HG02884 (cell line): ENCODE results near the gene RTTN.
"Not testable (repeated sequence)": the region's sequence is repeated elsewhere in the genome, so short reads cannot be mapped to it uniquely, and the experiment has no call there.

Source experiments
- ATAC-seq: cut with Tn5 transposase; IDR thresholded peaks from one replicate; pipeline ENCODE4 v1.9.1; 2021; ENCODE audit warnings: mild to moderate bottlenecking, moderate library complexity; ENCODE audit not compliant: unreplicated experiment

RTTN gene

DNA sequence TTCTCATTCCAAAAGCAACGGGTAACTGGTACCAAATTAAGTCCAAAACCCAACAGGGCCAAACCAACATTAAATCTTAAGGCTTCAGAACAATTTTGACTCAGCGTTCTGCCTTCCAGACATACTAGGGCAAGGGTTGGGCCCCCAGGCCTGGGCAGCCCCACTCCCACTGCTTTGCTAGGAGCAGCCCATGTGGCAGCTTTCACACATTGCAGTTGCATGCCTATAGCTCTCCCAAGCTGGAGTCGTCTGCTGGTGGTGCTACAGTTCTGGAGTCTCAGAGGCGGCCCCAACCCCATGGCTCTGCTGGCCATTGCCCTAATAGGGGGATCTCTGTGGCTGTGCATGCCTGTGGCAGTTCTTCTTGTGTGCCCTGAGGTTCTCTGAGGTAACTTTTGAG lies 220.2 kb downstream of the RTTN start:
- ATAC-seq, result no peak

GRCh38 chr18:69982417-69982816 lies 223.1 kb downstream of the RTTN start:
- ATAC-seq, result no peak

DNA sequence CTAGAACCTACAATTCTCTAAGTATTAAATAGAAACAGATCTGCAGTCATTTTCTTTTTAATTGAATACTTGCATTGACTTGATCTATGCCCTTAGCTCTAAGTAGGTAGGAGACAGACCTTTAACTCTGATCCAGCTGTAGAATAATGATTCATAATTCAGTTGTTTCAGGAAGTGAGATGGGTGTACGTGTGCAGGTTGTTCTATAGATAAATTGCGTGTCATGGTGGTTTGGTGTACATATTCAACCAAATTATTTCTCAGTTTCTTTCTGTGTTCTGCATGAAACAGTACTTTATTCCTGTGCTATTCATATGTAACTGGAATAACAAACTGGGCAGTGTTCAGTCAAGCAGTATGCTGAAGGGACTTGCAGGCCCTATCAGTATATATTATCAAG lies 223.5 kb downstream of the RTTN start:
- peak; percentile 37 for ATAC-seq

DNA sequence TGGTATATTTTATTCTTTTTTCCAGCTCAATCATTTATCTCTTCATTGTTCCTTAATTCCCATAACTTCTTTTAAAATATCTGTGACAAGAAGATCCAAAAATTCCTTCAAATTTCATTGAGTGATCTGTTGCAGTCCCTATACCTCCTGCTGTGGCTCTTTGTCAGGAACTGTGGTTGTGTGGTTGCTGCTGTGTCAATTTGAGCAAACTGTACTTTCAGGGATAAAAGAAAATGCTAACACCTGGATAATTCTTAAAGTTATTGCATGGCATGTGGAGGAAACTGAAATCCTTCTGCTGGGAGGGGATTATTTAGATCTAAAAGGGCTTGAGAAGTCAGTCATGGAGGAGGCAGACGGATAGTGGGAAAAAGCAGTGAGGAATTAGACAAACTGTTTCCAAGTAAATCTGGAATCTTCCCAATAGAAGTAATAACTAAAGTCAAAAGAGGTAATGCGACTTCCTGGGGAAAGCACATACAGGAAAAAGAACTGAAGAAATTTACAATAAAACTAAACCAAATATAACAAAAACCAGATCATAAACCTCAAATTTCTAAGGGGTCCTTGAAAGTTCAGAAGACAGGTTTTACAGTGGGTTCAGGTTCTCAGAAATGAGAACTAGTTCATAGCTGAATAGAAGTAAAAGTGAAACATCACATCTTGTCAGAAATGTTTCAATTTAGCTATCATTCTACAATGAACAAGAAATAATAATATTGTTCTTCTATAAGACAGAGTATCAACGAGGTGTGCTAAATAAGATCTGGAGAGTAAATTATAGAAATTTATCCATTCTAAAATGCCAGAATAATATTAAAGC lies 224.3 kb downstream of the RTTN start:
- ATAC-seq, result no peak

DNA sequence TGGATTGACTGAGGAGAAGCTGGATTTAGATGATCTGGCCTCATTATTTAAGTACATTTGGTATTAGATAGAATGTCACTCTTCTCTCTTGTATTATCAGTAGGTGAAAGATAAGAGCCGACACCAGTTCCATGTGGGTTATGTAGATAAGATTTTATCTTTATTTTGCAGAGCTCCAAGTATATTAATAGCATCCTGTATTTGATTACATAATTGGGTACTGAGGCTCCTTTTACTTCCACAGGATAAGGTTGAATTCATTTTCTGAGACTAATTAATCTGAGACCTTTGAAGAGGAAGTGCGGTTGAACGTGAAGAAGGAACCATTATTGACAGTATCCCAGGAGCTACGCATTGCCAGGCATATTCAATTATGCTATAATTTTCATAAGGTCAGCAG lies 225.0 kb downstream of the RTTN start:
- no peak for ATAC-seq

DNA sequence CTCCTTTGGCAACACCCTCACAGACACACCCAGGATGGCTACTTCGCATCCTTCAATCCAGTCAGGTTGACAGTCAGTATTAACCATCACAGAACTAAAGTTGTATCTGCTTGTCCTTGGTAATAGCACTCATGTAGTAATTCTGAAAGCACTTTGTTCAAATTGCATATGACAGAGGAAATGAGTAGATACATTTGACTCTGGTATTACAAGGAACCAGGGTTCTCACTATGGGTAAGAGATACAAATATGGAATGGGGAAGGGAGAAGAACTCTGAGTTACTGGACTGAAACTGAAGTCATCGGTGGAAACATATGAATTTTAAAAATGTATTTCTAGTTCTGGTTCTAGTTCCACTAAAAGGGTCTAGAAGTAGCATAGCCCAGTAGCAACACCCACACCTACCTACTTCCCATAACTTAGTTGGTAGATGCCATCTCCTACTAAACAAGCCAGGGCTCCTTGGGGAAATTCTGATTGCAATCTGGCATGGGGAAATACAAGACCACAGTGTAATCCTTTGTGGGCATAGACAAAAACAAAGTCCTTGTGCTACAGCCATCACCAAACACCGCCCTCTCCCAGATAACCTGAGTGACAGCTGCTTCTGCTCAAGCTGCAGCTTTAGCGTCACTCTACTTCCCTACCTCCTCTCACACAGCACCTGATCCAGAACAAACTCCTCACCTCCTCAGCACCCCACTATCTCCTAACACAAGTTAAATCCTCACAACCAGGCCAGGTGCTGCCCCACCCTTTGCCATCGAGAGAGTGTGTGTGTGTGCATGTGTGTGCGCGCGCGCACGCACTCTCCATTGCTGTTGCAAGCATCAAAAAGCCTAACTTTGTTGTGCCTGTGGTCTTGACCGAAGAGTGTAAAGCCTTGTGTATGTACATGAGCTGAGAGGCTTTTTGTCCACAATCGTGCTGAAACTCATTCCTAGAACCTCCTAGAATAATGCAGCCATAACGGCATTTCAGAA lies 226.5 kb downstream of the RTTN start:
- ATAC-seq, result peak; percentile 83

GRCh38 chr18:69975294-69975693 lies 230.2 kb downstream of the RTTN start:
- not testable (repeated sequence) for ATAC-seq

DNA sequence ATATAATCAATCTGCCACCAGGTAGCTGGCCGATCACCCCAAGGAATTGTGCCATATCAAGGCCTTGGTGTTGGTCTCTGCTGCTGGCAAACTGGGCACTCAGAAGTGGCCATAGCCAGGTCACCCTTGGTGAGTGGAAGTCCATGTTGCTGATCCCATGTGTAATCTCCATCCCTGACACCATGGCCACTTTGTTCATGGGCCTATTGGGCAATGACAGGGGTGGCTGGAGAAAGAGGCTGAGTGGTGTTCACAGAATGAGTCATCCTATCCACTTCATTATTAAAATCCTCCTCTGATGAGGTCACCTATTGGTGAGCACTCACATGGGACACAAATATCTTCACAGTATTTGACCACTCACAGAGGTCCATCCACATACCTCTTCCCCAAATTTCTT lies 231.1 kb downstream of the RTTN start:
- no peak for ATAC-seq

- no peak for ATAC-seq
These were observed 236.0 kb downstream of the RTTN start for GRCh38 chr18:69969491-69969890.

GRCh38 chr18:69968039-69968438 lies 237.4 kb downstream of the RTTN start:
- ATAC-seq, result peak; percentile 87

GRCh38 chr18:69963196-69963595 lies 242.3 kb downstream of the RTTN start:
- ATAC-seq, result no peak

GRCh38 chr18:69961718-69962117 lies 243.8 kb downstream of the RTTN start:
- ATAC-seq, result no peak

DNA sequence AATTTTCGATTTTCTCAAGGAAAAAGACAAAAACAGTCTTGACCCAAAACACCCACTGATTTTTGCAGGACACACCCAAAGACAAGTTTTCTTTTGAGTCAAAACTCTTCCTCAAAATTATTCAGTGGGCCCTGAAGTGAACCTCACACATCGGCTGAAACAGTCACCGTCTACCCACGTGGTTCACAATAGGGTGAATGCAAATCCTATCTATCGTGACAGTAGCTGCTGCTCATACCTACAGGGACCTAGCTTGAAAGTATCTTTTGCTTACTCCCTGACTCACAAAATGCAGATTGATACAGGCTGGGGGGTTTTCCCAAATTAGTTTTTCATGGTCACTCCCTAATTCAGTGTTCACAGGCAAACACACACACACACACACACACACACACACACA lies 247.1 kb downstream of the RTTN start:
- peak; percentile 76 for ATAC-seq

GRCh38 chr18:69957747-69958146 lies 247.7 kb downstream of the RTTN start:
- no peak for ATAC-seq

DNA sequence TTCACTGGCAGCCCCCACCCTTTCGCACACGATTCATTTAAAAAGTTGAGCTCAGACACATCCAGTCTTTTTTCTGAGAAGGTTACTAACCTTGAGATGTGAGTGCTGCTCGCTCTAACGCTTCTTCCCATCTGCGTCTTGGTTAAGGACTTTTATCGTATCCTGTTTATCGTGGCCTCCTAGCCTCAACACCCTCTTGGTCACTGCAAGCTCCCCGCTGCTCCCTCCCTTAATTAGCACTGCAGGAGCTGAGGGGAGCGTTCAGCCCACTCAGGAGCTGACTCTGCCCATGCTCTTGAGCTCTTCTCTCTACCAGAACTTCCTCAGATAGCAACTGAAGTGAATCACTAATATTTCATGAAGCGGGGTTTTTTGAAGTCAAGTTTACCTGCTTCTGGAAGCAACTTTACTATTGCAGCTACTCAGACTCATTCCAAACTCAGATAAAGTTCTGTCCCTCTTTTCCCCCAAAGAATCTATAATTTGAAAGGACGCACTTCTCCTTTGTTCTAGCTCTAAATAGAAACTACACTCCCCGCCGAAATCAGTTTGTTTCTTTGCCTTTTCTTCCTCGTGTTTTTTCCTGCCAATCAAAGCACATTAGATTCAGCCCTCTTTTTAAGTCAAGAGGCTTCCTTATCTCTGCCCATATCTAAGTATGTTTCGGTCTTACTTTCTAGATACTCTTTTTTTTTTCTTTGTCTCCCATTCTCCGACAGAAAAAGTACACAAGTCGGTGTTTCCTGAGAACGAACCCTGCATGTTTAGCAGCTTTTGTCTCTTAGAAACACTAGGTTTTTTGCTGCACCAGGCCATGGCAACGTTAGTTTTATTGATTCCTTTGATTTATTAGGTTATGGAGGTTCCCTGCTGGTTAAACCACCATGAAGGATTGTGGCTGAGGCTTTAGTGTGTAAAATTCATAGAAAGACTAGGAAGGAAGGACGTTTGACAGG lies 248.5 kb downstream of the RTTN start:
- no peak for ATAC-seq

GRCh38 chr18:69956057-69956456 lies 249.4 kb downstream of the RTTN start:
- no peak for ATAC-seq

- no peak for ATAC-seq
These were observed 250.6 kb downstream of the RTTN start for GRCh38 chr18:69954719-69955480.

DNA sequence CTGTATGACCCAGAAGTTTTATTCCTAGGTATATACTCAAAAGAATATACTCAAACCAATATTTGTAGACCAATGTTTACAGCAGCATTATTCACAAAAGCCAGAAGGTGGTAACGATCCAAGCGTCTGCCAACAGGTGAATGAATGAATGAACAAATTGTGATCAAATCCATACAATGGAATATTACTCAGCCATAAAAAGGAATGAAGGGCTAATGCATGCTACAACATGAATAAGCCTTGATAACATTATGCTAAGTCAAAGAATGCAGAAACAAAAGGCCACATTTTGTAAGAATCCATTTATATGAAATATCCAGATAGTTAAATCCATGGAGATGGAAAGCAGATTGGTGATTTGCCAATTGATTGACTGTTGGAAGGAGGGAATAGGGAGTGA lies 252.3 kb downstream of the RTTN start:
- ATAC-seq, result no peak
